Fibroblast of skin of left quadriceps (primary cell): ENCODE measurements around the gene GRPEL2.
"Not testable (repeated sequence)": the region's sequence is repeated elsewhere in the genome, so short reads cannot be mapped to it uniquely, and the experiment has no call there.

Experiments used
- DNase-seq, 2 experiments: peaks; one replicate each; pipeline ENCODE4 v3.0.0-alpha.2; 2013; ENCODE audit warnings: low read depth in 2 of 2

Gene GRPEL2

DNA sequence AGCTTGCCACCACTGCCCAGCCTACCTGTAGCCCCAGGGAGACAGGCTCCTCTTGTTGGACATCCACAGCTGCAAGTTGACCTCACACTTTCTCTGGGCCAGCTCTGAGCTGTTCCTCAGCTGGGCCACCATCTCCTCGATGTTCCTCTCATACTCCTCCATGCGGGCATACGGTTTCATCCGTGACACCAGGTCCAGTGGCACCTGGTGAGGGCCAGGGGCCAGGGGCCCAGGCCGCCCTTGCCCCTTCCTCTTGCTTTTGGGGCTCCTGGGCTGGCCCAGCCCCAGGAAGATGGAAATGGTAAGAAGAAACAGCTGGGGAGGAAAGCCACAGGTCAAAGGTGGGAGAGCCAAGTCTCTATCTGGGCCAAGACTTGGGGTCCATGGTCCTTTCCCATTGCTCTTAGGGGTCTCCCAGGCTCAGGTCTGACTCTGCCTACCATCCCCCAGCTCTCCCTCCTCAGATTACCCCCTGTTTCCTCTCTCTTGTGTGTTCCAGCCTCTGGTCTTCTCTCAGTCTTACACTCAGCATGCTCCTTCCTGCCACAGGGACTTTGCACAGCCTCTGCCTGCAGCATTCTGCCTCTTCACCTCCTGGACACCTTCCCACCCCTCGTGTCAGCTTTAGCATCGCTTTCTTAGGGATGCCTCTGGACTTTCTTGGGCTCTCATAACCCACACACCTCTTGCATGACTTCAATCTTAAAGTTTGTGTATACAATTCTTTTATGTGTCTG is 31.6 kb downstream of the GRPEL2 start:
- no peak for DNase-seq

DNA sequence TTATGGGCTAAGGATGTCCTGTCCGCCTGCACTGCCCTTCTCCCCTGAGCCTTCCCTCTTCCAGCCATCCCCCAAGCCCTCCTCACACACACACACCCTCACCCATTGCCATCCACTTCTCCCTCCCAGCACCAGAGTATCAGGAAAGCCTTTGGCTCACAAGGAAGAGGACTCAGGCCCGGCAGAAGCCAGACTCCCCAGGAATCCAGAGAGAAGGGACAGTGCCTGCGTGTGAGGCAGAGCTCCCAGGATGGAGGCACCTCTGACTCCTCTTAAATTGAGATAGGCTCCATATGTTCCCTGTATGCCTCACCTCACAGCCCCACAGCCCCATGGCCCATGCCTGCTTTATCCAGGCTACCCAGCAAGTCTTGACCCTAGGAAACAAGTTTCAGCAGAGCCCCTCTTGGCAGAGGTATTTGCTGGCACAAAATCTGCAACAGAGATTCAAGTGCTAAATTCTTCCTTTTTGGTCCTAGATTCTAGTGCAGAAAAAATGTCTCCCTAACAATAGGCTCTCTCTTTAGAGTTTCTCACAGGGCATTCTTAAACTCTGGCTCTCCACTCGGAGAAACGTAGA is 33.0 kb downstream of the GRPEL2 start:
- no peak for DNase-seq

GRCh38 chr5:149379177-149379761 is 34.0 kb downstream of the GRPEL2 start, which contains the start of gene IL17B:
TSS of gene IL17B (minus strand) at chr5:149379292. CDS start at chr5:149379225, 67 bp downstream.
- no peak for DNase-seq

GRCh38 chr5:149379818-149380374 is 34.6 kb downstream of the GRPEL2 start:
- DNase-seq = no peak

GRCh38 chr5:149380466-149381121 is 35.3 kb downstream of the GRPEL2 start:
- DNase-seq = no peak

GRCh38 chr5:149381261-149381985 is 36.1 kb downstream of the GRPEL2 start:
- no peak for DNase-seq

DNA sequence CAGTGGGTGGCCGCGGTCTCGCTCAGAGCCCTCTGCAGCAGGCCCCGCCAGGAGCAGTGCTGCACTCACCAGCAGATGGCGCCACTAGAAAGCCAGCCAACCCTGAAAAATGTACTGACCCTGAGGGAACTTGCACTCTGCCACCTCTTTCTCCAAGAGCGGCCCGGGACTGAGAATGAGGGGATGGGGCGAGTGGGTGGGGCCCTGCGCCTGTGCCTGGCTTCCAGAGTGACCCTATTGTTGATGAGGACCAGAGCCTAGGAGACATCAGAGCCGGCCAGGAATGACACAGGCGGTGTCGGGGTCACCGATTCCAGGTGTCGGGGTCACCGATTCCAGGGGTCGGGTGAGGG is 36.7 kb downstream of the GRPEL2 start:
- no peak for DNase-seq

DNA sequence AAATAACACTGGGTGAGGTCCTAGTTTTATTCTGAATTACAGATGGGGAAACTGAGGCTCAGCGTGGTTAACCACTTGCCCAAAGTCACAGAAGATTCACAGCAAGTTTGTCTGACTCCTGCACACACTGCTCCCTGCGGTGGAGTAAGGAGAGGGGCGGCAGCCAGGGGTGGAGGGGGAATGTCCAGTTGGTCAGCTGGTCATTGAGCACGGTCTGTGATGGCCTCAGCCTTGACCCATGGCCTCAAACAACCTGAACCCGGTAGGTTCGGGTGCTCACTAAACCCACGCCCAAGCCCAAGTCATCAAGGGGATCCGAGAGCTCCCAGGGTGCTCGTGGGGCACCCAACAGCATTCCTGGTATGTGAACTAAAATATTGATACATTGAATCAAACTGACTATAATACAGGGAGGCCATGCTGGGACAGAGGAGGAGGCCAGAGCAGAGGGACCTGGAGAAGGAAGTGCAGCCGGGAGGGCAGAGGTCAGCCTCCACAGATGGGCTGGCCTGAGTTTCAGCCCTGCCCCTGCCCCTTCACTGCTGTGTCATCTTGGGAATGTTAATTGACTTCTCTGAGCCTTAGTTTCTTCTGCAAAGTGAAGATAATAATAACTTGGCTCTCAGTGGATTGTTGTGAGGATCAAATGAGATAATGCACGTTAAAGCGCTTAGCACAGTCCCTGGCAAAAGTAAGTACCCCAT is 37.4 kb downstream of the GRPEL2 start:
- no peak for DNase-seq

- DNase-seq = no peak
Observed at GRCh38 chr5:149383399-149383798, 38.1 kb downstream of the GRPEL2 start.

DNA sequence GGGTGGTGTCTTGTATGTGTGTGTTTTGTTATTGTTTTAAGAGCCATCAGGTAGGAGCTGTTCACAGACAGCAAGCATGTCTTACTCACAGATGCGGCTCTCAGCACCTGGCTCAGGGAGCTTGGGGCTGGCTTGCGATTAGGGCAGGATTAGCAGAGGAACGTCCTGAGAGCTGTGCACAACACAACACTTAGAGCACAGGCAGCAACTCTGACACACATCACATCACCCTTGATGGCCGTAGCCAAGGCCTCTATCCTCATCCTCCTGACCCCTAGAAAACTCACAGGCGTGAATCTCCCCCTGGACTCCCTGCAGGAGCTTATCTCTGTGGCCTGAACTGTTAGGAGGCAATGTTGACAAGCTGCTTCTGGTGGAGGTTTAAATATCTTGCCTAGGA is 40.9 kb downstream of the GRPEL2 start:
- DNase-seq = no peak

GRCh38 chr5:149387081-149387631 is 41.9 kb downstream of the GRPEL2 start:
- DNase-seq = no peak

- DNase-seq = no peak
Observed at GRCh38 chr5:149387982-149388381, 42.7 kb downstream of the GRPEL2 start.

DNA sequence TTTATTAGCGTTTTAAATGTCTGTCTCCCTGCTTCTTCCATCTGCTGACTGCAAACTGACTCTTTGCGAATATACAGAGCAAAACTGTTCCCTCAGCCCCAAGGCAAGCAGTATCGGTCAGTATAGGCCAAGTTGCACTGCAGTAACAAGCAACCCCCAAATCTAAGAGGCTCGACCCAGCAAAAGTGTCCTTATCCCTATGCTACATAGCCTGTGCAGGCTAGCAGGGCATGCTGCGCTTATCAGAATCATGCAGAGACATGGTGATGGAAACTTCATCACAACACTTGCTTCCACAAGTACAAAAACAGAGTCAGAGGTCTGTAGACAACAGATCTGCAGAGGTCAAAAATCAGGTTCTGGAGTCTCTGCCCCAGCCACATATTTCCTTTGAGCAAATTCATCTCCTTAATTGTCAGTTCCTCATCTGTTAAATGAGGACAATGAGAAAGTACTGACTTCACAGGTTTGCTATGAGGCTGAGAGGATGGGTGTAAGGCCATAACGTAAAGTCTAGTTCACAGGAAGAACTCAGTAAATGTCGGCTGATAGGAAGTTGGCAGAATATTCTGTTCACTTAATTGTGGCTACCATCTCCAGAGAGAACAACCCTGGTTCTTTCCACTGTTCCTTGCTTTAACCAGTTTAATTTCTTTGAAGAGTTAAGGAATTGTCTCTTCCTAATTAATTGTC is 43.3 kb downstream of the GRPEL2 start:
- no peak for DNase-seq

- DNase-seq = no peak
Observed at GRCh38 chr5:149389552-149390495, 44.5 kb downstream of the GRPEL2 start.

DNA sequence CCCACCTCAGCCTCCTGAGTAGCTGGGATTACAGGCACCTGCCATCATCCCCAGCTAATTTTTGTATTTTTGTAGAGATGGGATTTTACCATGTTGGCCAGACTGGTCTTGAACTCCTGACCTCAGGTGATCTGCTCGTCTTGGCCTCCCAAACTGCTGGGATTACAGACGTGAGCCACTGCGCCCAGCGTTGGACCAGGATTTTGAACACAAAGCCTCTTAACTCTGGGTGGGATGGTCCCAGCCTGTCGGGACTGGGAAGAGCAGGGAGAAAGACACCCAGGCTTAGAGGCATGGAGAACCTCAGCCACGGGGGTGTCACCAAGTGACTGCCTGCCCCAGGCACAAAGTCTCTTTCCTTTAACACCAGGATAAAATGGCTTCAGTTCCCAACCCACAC is 45.8 kb downstream of the GRPEL2 start:
- not testable (repeated sequence) for DNase-seq

GRCh38 chr5:149391524-149391923 is 46.2 kb downstream of the GRPEL2 start:
- DNase-seq = no peak

GRCh38 chr5:149392718-149393117 is 47.4 kb downstream of the GRPEL2 start:
- DNase-seq = no peak

DNA sequence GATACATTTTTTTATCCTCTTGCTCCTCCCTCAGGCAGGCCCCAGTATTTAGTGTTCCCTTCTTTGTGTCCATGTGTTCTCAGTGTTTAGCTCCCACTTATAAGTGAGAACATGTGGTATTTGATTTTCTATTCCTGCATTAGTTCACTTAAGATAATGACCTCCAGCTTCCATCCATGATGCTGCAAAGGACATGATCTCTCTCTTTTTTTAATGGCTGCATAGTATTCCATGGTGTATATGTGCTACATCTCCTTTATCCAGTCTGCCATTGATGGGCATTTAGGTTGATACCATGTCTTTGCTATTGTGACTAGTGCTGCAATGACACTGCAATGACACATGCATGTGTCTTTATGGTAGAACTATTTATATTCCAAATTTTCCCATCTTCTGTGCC is 49.7 kb downstream of the GRPEL2 start:
- not testable (repeated sequence) for DNase-seq

GRCh38 chr5:149397530-149397929 is 52.2 kb downstream of the GRPEL2 start:
- peak; percentile 95 for DNase-seq
